Breast epithelium (tissue), 4 donors: ENCODE measurements around the gene ATP11C. TPM values are rescaled to one million over a fixed set of nuclear protein-coding genes. Genes with fewer than 3 reads are reported as not detected.

Experiments
- DNase-seq, 2 donors: peaks; one replicate each; pipeline ENCODE4 v3.0.0-alpha.2; 2019; ENCODE audit warnings: low spot score in 2 of 2
- H3K27ac ChIP-seq, 2 donors: fragments of 200-600 bp; sonication (generic) in 1 of 2; one replicate each; pipeline ENCODE4 v1.5.1; 2016 to 2019; ENCODE audit warnings: mild to moderate bottlenecking in 1 of 2
- H3K27me3 ChIP-seq, 2 donors: fragments of 200-600 bp; sonication (generic) in 1 of 2; one replicate each; pipeline versions ENCODE4 v1.5.1 to v1.6.0; 2017 to 2019; ENCODE audit warnings: control low read depth in 1 of 2, mild to moderate bottlenecking in 1 of 2
- H3K36me3 ChIP-seq: fragments of 200-600 bp; one replicate; pipeline ENCODE4 v1.5.1; 2019
- H3K4me1 ChIP-seq, 2 donors: fragments of 200-600 bp; sonication (generic); one replicate each; pipeline ENCODE4 v1.5.1; 2016 to 2019; ENCODE audit warnings: control low read depth in 1 of 2
- H3K4me3 ChIP-seq, 3 donors: fragments of 200-600 bp; sonication (generic); 1 replicate in 2 of 3; 2 replicates in 1 of 3; pipeline ENCODE4 v1.5.1; 2016 to 2019; ENCODE audit warnings: mild to moderate bottlenecking in 3 of 3, moderate library complexity in 2 of 3
- H3K9me3 ChIP-seq, 2 donors: fragments of 200-600 bp; sonication (generic) in 1 of 2; one replicate each; pipeline ENCODE4 v1.5.1; 2016 to 2019; ENCODE audit warnings: control low read depth in 1 of 2
- POLR2A ChIP-seq: fragments of 450-650 bp; IDR thresholded peaks from one replicate; pipeline ENCODE4 v1.6.1; 2016; ENCODE audit warnings: antibody characterized with exemption, mild to moderate bottlenecking, moderate library complexity
- POLR2AphosphoS5 ChIP-seq, 3 donors: sonication (generic); formaldehyde crosslinking; IDR thresholded peaks; one replicate each; pipeline ENCODE4 v1.6.1; 2017; ENCODE audit warnings: antibody characterized with exemption in 3 of 3
- intact Hi-C: fragments of 100-400 bp; cut with DNase I; formaldehyde crosslinking; loops from one replicate; pipeline ENCODE4 v1.15.1; 2023; ENCODE audit warnings: low total_unique reads
- total RNA-seq, 3 donors: library from RNA; depleted of rRNA; stranded (reverse); fragments of >200 nt; gene quantifications; one replicate each; pipeline ENCODE4 v1.1.0, GENCODE V29; 2016
- TF ChIP-seq, protein P1 (sequence below), 3 donors: fragments of 450-650 bp; IDR thresholded peaks; one replicate each; pipeline ENCODE4 v1.5.1; 2016 to 2017; ENCODE audit warnings: antibody characterized with exemption in 3 of 3, mild to moderate bottlenecking in 3 of 3, moderate library complexity in 3 of 3

ATP11C gene
- total RNA-seq, 3 donors from 2014 or later, result 32.5 to 42.4 (median 34.1) TPM

DNA sequence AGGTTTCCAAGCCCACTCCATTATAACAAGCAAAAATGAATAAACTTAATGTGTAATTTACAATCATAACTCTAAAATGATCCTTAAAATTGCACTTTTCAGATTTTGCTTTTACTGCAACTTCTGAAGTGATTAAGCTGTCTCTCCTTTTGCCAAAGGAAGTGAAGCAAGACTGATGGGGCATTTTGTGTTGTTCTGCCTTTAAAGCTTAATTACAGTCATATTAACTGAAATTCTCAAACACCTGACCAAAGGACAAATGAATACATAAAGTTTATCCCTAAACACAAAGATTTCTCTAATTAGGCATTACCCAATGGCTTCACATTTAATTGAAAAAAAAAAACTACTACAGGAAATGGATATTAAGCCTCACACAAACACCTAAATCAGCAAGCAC is 101.8 kb downstream of the ATP11C start:
- no peaks in the 10 kb centered on the region for H3K4me1 ChIP-seq
- intact Hi-C loops, result no loop called here
- H3K27ac ChIP-seq, result no peak overlapping the region

DNA sequence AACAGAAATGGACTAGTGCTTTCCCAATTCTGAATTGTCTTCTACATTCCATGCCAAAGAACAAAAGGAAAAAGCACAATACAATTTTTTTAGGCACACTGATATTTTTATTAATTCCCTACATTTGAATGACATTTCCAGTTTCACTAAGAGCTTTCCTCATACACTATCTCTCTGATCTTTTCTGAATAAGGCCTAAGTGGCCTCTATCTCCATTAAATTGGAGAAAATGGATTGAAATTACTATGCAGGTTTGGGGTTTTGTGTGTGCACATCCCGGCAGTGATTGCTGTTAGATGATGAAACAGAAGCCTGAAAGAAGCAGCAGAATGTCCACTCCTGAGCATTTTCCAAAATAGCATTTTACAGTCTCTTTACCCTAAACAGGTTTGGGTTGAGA is 104.0 kb downstream of the ATP11C start:
- no peak for DNase-seq
- intact Hi-C loops, result no loop called here
- Histone ChIP-seq H3K9me3 (no peaks in the 10 kb centered on the region), H3K36me3 (no peaks in the 10 kb centered on the region), H3K4me1 (no peaks in the 10 kb centered on the region), H3K4me3 (no peak overlapping the region), H3K27ac (no peak overlapping the region), H3K27me3 (peaks cover 0 to 8% of the 10 kb centered on the region in 2 donors)
- TF ChIP-seq POLR2A (no peak), POLR2AphosphoS5 (IDR thresholded peaks at IDR 0.05) (no peak)
- TF ChIP-seq, protein P1, sequence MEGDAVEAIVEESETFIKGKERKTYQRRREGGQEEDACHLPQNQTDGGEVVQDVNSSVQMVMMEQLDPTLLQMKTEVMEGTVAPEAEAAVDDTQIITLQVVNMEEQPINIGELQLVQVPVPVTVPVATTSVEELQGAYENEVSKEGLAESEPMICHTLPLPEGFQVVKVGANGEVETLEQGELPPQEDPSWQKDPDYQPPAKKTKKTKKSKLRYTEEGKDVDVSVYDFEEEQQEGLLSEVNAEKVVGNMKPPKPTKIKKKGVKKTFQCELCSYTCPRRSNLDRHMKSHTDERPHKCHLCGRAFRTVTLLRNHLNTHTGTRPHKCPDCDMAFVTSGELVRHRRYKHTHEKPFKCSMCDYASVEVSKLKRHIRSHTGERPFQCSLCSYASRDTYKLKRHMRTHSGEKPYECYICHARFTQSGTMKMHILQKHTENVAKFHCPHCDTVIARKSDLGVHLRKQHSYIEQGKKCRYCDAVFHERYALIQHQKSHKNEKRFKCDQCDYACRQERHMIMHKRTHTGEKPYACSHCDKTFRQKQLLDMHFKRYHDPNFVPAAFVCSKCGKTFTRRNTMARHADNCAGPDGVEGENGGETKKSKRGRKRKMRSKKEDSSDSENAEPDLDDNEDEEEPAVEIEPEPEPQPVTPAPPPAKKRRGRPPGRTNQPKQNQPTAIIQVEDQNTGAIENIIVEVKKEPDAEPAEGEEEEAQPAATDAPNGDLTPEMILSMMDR (IDR thresholded peaks at IDR 0.05), result no peak

More for the DNA sequence above, 101.8 kb downstream of the ATP11C start:
- H3K27me3 ChIP-seq, result peaks cover 0 to 12% of the 10 kb centered on the region in 2 donors
- DNase-seq, result no peak
- H3K4me3 ChIP-seq, result no peak overlapping the region
- no peaks in the 10 kb centered on the region for H3K9me3 ChIP-seq
- H3K36me3 ChIP-seq, result no peaks in the 10 kb centered on the region
- TF ChIP-seq POLR2A (no peak), POLR2AphosphoS5 (IDR thresholded peaks at IDR 0.05) (no peak)
- TF ChIP-seq, protein P1 (IDR thresholded peaks at IDR 0.05), result no peak

DNA sequence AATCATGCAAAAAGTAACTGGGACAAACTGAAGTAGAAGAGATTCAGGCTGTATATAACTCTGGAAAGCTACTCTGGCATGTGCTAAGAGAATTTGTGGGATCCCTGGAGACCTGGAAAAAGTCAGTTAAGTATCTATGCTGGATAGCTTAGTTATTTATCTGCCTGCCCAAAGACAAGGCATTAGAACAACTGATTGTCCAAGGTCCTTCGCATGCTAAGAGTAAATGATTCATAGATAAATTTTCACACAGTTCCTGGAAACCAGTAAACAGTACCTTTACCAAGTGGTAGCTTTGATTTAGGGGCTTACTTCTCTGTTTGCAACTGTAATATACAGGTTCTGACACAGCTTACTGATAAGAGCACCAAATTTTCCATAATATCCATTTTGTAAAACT is 104.8 kb downstream of the ATP11C start:
- H3K36me3 ChIP-seq, result no peaks in the 10 kb centered on the region
- no peak for DNase-seq
- H3K27me3 ChIP-seq, result peaks cover 0 to 8% of the 10 kb centered on the region in 2 donors
- H3K4me3 ChIP-seq, result no peak overlapping the region
- no peak overlapping the region for H3K27ac ChIP-seq
- H3K4me1 ChIP-seq, result no peaks in the 10 kb centered on the region
- TF ChIP-seq, protein P1 (IDR thresholded peaks at IDR 0.05), result no peak
- TF ChIP-seq POLR2A (no peak), POLR2AphosphoS5 (IDR thresholded peaks at IDR 0.05) (no peak)
- intact Hi-C loops, result no loop called here
- no peaks in the 10 kb centered on the region for H3K9me3 ChIP-seq

DNA sequence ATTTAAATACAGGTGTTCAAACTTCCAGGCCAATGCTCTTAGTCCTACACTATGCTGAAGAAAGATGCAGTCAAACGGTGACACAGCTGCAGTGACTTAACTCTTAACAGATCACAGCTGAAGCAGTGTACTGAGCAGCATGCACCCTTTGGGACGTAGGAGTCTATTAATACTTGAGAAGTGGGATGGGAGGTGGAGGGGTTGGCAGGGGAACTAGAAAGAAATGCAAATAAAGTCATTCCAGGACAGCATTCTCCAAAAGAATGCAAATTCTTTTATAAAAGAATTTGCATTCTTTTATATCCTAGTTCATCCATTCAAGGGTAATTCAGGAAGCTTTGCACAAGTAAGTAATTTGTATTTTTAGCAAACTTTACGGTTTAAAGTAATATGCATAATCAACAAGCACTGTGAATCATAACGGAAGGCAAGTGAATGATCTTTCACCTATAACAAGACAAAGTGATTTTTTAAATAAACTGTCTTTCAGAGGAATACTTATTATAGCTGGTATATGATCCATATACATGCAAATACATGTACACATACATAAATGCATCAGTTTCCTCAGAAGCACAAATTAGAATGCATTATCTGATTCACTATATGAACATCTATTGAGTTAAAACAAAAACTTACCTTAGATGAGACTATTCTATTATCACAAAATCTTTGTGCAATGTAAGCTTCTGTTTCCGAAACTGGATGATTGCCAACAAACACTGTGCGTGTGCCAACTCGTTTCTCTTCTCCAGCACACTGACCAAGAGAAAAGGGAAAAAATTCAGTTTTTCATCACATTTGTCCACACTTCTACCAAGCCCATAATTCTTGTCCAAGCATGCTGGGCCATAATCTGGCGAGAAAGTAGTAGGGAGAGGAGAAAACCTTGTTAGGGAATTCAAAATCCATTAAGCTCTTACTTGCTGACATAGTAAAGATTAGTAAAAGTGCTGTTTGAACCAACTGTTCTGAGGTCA is 106.5 kb downstream of the ATP11C start:
- no peak for DNase-seq
- intact Hi-C loops, result no loop called here
- no peak for TF ChIP-seq POLR2A
- no peaks in the 10 kb centered on the region for H3K36me3 ChIP-seq
- no peak overlapping the region for H3K4me3 ChIP-seq
- no peaks in the 10 kb centered on the region for H3K9me3 ChIP-seq
- H3K27ac ChIP-seq, result no peak overlapping the region
- no peaks in the 10 kb centered on the region for H3K4me1 ChIP-seq
- peaks cover 0 to 8% of the 10 kb centered on the region in 2 donors for H3K27me3 ChIP-seq

DNA sequence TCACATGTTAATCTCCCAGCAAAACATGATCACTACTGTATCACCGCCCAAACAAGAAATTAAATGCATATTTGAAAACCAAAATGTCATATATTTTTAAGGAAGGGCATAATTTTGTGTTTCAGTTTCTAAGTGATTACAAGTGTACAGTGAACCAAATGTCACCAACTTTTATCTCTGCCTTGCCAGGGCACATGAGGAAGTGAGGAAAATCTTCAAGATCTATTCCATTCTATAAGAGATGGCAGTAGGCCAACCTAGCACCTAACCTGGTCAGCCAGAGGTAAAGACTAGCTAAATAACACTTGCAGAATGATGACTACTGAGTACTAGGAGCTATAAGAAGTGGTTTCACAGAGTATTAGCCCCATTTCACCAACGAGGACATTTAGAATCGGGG is 107.2 kb downstream of the ATP11C start:
- Histone ChIP-seq H3K4me1 (no peaks in the 10 kb centered on the region), H3K27me3 (peaks cover 0 to 8% of the 10 kb centered on the region in 2 donors), H3K9me3 (no peaks in the 10 kb centered on the region), H3K27ac (no peak overlapping the region), H3K4me3 (no peak overlapping the region), H3K36me3 (no peaks in the 10 kb centered on the region)
- intact Hi-C loops, result no loop called here
- TF ChIP-seq POLR2AphosphoS5 (IDR thresholded peaks at IDR 0.05) (no peak), POLR2A (no peak)
- TF ChIP-seq, protein P1 (IDR thresholded peaks at IDR 0.05), result no peak
- DNase-seq, result no peak
